ENCODE results near the gene GALNT14.

GALNT14 gene

DNA sequence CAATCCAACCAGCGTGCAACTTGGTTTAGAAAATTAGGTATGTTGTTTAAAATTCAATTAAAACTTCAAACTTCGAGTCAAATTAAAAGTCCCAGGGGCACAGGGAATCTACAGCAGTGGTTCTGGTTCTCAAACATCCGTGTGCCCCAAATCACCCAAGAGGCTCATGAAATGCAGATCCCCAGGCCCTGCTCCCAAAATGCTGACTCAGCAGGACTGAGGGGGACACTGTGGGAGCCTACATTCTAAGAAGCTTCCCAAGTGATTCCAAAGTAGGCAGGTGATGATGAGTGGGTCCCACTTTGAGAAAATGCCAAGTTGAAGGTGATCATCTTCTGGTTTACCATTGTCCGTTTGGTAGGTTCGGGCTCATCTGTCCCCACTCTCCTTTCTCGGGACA lies 82.3 kb downstream of the GALNT14 start:
- DNase-seq (ENCODE audit: low spot score) = no peak

DNA sequence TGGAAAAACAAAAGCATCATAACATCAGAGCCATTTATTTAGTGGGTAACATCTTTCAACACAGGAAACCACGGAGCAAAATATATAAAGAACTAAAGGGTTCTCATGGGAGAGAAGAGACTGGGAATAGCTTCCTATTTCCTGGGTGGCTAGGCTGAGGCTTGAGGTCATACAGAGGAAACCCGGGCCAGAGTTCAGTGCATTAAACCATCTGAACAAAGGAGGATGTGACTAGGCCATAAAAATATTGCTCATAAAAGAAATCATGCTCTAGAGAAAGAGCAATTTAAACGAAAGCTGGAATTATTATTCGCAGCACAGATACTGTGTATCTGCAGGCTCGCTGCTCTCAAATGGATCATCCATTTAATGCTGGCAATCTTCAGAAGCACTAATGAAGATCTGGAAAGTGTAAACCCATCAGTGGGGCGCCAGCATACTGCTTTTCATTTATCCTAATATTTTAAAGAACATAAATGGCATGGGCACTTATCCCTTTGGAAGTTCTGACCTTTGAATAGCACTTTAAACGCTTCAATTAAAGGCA lies 83.3 kb downstream of the GALNT14 start:
- DNase-seq (ENCODE audit: low spot score) = no peak

- DNase-seq (ENCODE audit: low spot score) = no peak
Measured at GRCh38 chr2:31053929-31054782, 84.1 kb downstream of the GALNT14 start.

DNA sequence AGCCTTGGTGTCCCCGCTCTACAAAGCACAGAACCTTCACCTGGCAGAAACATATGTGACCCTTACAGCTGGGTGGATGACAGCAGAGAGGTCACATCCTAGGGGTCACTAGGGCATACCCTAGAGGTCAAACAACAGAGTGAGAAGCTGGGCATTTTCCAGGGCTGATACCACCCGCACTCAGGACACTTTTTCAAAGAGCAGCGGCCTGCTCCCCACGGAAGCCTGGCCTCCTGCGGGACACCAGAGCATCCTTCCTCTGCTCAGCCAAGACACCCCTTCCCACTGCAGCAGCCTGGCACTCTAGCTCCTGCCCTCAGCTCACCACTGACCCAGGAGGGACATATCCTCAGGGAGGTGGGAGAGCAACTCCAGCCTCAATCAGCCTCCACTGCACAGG lies 86.0 kb downstream of the GALNT14 start:
- no peak for DNase-seq (ENCODE audit: low spot score)

GRCh38 chr2:31051258-31052140 lies 86.7 kb downstream of the GALNT14 start:
- DNase-seq (ENCODE audit: low spot score) = no peak

DNA sequence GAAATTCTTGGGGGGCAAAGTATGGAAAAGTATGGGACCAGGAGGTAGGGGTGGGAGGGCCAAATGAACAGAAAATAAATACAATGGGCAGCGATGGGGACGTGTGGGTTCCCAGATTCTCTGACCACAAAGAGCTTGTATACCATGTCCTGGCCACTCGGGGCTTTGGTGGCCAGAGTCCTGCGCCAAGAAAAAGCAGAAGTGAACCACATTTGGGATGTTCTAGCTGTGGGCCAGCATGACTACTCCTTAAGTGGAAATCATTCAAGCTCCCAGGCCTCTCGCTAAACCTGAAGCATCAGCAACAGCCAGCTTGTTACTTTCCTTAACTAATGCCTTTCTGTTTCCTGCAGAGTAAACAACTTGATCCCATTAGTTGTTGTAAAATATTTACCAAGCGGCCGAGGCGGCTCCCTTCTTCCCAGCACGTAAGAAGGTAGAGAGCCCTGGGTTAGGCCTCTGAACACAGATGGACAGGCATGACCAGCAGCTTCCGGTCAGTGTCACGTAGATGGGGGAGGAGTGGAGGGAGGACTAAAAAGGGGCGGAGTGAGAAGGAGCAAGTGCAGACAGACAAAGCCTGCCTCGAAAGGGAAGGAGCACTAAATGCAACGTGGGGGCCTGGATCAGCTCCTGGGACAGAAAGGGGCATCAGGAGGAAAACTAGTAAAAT lies 88.2 kb downstream of the GALNT14 start:
- DNase-seq (ENCODE audit: low spot score) = no peak

DNA sequence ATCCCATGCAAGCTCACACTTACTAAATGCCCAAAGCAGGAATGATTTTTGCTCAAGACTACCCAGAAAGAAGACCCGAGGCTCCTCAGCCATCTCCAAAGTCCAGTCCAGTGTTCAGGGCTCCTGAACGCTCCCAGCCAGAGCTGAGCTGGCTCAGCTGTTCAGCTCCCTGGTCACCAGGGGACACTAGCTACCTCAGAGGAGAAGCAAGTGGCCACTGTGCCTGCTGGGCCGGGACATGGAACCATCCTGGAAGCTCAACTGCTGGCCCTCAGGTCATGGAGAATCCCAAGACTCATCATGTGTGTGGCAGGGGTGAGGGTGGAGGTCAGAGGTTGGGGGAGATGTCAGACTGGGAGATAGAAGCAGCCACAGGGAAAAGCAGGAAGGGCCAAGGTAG lies 89.0 kb downstream of the GALNT14 start:
- no peak for DNase-seq (ENCODE audit: low spot score)

DNA sequence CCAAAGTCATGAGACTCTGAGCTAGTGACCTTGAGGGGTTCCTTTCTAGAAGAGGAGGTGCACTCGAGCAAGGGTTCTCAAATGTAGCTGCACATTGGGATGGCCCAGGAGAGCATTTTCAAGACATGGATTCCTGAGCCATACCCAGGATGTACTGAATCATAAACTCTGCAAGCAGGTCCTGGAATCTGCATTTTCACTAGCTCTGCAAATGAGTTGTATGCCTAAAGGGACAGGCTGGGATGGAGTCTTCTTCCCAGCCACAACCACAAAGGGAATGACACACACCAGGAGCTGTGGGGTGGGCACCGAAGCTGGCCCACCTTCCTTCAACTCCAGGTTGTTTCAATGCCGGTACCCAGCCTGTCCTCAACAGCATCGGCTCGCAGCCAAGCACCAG lies 90.6 kb downstream of the GALNT14 start:
- DNase-seq (ENCODE audit: low spot score) = no peak

DNA sequence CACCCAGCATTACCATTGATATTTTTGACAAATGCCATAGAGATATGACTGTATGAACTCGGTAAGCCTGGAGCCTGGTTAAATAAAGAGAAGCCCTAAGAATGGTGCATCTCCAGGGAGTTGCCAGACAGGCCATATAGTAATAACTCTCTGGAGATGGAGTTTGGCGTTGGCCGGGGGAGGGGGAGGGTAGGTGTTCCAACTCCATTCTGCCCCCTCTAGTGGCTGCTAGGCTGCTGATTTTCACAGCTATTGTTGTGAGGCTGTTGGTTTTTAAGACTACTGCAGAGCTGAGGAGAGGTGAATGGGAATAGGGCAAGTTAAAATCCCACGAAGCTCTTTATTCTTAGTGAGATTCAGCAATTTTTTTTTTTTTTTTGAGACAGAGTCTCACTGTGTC lies 99.9 kb downstream of the GALNT14 start:
- DNase-seq (ENCODE audit: low spot score) = no peak

DNA sequence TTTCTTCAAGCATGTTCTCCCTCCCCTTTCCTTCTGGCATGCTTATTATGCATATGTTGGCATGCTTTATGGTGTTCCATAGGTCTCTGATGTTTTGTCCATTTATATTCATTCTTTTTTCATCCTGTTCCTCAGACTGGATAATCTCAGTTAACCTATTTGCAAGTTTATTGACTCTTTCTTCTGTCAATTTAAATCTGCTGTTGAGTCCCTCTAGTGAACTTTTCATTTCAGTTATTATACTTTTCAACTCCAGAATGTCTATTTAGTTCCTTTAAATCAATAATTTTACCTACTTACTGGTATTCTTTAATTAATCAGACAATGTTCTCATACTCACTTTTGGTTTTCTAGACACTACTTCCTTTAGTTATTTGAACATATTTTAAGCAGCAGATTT lies 101.2 kb downstream of the GALNT14 start:
- DNase-seq (ENCODE audit: low spot score) = no peak

- DNase-seq (ENCODE audit: low spot score) = no peak
Measured at GRCh38 chr2:31033032-31033431, 105.2 kb downstream of the GALNT14 start.

DNA sequence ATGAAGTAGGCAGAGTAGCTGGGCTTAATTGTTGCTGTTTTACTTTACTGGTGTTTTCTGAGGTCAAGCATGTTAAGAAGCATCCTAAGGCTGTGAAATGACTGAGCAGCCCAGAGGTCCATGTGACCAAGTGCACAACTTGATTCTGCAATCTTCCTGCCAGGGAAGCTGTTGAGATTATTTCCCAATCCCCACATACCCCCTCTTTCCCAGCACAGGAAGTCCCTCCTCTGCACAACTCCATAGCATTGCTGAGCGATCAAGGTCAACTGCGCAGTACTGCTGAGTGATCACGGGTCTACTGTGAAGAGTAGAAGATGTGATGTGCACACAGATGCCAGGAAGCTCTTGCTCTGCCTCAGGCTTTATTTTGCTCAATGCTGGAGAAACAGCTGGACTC lies 105.8 kb downstream of the GALNT14 start:
- no peak for DNase-seq (ENCODE audit: low spot score)

DNA sequence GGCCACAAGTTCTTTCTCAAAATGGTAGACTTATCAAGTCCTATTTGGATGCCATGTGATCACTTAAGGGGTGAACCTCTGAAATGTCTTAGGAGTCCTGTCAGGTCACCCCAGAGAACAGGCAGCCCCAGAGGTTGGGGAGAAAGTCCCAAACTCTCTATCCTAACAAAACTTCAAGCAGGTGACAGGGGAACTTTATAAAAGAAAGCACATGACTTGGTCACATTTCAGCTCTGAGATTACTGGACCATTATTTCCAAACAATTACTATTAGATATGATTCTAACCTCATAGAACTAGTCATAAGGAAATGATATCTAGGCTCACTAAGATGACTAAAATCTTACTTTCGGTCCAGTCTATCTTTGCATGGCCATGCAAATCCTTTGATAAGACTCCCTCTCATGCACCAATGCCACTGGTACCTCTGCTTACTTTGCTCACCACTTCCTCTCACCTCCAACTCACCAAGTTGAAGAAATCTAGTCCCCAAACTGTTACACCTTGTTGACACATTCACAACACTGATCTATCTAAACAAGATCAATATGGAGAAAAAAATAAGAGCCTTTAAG lies 107.0 kb downstream of the GALNT14 start:
- DNase-seq (ENCODE audit: low spot score) = no peak

DNA sequence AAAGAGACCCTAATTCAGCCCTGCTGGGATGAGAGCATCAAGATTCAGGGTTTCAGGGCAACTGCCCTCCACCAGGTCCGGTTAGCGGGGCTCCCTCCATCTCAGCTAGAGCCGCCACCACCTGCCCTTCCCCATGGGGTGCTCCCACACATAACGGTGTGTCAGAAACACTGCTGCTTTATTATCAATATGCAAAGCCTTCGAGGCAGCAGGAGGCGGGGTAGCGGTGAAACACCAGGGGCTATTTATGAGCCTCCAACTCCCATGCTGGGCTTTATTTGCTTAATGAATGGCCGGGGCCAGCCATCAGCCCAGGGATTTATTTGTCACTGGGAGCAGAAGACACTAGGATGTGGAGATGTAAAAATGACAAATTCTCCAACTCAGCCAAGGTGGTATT lies 109.8 kb downstream of the GALNT14 start:
- no peak for DNase-seq (ENCODE audit: low spot score)

- DNase-seq (ENCODE audit: low spot score) = no peak
Measured at GRCh38 chr2:31027549-31027948, 110.7 kb downstream of the GALNT14 start.

DNA sequence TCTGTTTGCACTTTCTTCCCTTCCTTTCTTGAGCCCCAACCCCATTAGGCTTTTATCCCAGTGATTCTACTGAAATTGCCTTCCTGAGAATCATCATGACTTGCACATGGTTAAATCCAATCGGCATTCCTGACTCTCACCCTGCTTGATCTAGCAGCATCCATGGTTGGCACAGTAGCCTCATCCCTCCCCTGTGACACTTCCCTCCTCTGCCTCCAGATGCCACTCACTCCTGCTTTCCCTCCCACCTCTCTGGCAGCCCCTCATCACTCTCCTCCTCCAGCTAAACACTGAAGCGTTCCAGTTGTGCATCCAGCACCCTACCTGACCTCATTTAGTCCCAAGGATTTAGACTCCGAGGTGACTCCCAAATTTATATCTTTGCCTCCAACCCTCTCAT lies 114.7 kb downstream of the GALNT14 start:
- DNase-seq (ENCODE audit: low spot score) = no peak

- DNase-seq (ENCODE audit: low spot score) = no peak
Measured at GRCh38 chr2:31020713-31021112, 117.5 kb downstream of the GALNT14 start.

GRCh38 chr2:31018280-31018679 lies 120.0 kb downstream of the GALNT14 start:
- DNase-seq (ENCODE audit: low spot score) = no peak

DNA sequence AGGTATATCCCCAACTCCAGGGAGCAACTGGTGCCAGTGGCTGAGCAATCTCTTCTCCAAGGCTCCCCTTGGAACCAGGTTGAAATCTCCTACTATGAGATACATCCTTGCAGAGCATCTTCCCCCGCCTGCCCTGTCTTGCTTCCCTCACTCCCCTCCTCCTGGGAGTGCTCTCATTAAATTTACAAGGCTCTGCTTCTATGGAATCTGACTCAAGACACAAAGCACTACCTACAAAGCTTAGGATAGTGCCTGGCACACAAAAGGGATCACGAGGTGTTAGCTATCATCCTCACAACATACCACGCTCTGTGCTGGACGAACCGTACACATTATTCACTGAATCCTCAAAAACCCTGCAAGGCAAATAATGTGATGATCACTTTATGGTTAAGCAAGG lies 121.6 kb downstream of the GALNT14 start:
- DNase-seq (ENCODE audit: low spot score) = no peak

GRCh38 chr2:31014516-31014915 lies 123.7 kb downstream of the GALNT14 start:
- no peak for DNase-seq (ENCODE audit: low spot score)

GRCh38 chr2:31013301-31013700 lies 124.9 kb downstream of the GALNT14 start:
- DNase-seq (ENCODE audit: low spot score) = no peak

GRCh38 chr2:31012406-31012805 lies 125.8 kb downstream of the GALNT14 start:
- no peak for DNase-seq (ENCODE audit: low spot score)

Measured in CD4-positive, alpha-beta T cell treated with Interleukin-6 at 100 ng/mL for 8 hours (primary cell).